ENCODE measurements around the gene ATXN10. TPM values are rescaled to one million over a fixed set of nuclear protein-coding genes. Genes with fewer than 3 reads are reported as not detected.

ATXN10 gene
- total and polyA plus RNA-seq, 2 of the 13 experiments (the other 11 are each of a cell fraction or from before 2014, with no cell fraction given), result 60.1 to 194 TPM

GRCh38 chr22:45846952-45847351 is 175.3 kb downstream of the ATXN10 start:
- H3K4me3 ChIP-seq (replicated peaks in 1 of 3; ENCODE audit: insufficient read depth in 1 of 3, low read depth in 2 of 3, low read length in 3 of 3), result no peak overlapping the region
- in situ Hi-C loops (cut with HindIII; ENCODE audit: extremely low pct_ligation_motif_present, low pct_unique_long_range_greater_than_20kb) (loop anchor here (10.0 kb wide), 1 partner anchor 202 kb away; no protein-coding TSS in a partner anchor), intact Hi-C loops (cut with micrococcal nuclease; ENCODE audit: unreplicated experiment) (no loop called here)
- no peak for DNase-seq (ENCODE audit: low spot score)
- no peak for FAIRE-seq
- no peak overlapping the region for H3K4me2 ChIP-seq (ENCODE audit: low read depth, low read length)
- no peak for ATAC-seq
- BruUV-seq (replicated peaks), result no TSS peak
- no peaks in the 10 kb centered on the region for H3K79me2 ChIP-seq (ENCODE audit: insufficient read depth, low read length)
- POLR2A ChIA-PET, result no interaction called here
- CTCF ChIA-PET (ENCODE audit: low intra/inter-chr PET ratio, low total read pairs), result no interaction called here
- H3K27ac ChIP-seq (ENCODE audit: extremely low read length, insufficient read depth, low read length), result no peak overlapping the region
- no peak for TF ChIP-seq NFIB (CRISPR knock-in tag; IDR thresholded peaks at IDR 0.05; ENCODE audit: borderline replicate concordance)
- 0 out of 2 replicates have a peak, but pooled peaks have one; percentile 39 for TF ChIP-seq MIER2 (CRISPR knock-in tag; IDR thresholded peaks at IDR 0.05)
- no peak for TF ChIP-seq MTF1 (CRISPR knock-in tag; IDR thresholded peaks at IDR 0.05)
- peak; percentile 27 to 91 for TF ChIP-seq REST (IDR thresholded peaks at IDR 0.05; ENCODE audit: borderline replicate concordance in 1 of 2, low read depth in 1 of 2, low read length in 2 of 2)
- no peak overlapping the region for H3K9ac ChIP-seq (ENCODE audit: insufficient read depth, low read depth, low read length)
- H2AFZ ChIP-seq (ENCODE audit: low read length), result no peak overlapping the region
- no peaks in the 10 kb centered on the region for H3K4me1 ChIP-seq (ENCODE audit: insufficient read depth, low read length)
- 94% methylated on average over 3 of the region's 3 CpGs for WGBS (ENCODE audit: low lambda C conversion rate)
- H3K36me3 ChIP-seq (replicated peaks in 1 of 2; ENCODE audit: control insufficient read depth in 1 of 2, insufficient read depth in 2 of 2, low read length in 2 of 2), result peaks cover 5 to 44% of the 10 kb centered on the region in 2 experiments
- no peaks in the 10 kb centered on the region for H3K27me3 ChIP-seq (ENCODE audit: control insufficient read depth in 1 of 2, insufficient read depth in 2 of 2, low read length in 2 of 2)
- H3K9me3 ChIP-seq (ENCODE audit: low read length), result peaks cover 3% of the 10 kb centered on the region; the same call in 1 of the 2 replicates
- H4K20me1 ChIP-seq (ENCODE audit: insufficient read depth, low read length), result no peaks in the 10 kb centered on the region

- H3K4me3 ChIP-seq (replicated peaks in 1 of 3; ENCODE audit: insufficient read depth in 1 of 3, low read depth in 2 of 3, low read length in 3 of 3), result no peak overlapping the region
- no peaks in the 10 kb centered on the region for H3K4me1 ChIP-seq (ENCODE audit: insufficient read depth, low read length)
- intact Hi-C loops (cut with micrococcal nuclease; ENCODE audit: unreplicated experiment), result no loop called here
- ChIA-PET CTCF (ENCODE audit: low intra/inter-chr PET ratio, low total read pairs) (no interaction called here), POLR2A (no interaction called here)
- WGBS (ENCODE audit: low lambda C conversion rate), result 100% methylated on average over 2 of the region's 2 CpGs
- no peaks in the 10 kb centered on the region for H3K27me3 ChIP-seq (ENCODE audit: control insufficient read depth in 1 of 2, insufficient read depth in 2 of 2, low read length in 2 of 2)
- peaks cover 12% of the 10 kb centered on the region; the same call in 1 of the 2 replicates for H3K9me3 ChIP-seq (ENCODE audit: low read length)
- no peak overlapping the region for H3K9ac ChIP-seq (ENCODE audit: insufficient read depth, low read depth, low read length)
- TF ChIP-seq ATF3 (CRISPR knock-in tag; IDR thresholded peaks at IDR 0.05) (no peak), ZNF746 (CRISPR knock-in tag; IDR thresholded peaks at IDR 0.05) (no peak), ZFYVE20 (CRISPR knock-in tag; IDR thresholded peaks at IDR 0.05; ENCODE audit: borderline replicate concordance, low read depth) (no peak), ZNF557 (CRISPR knock-in tag; IDR thresholded peaks at IDR 0.05) (no peak), ZFAT (CRISPR knock-in tag; conservative IDR thresholded peaks at IDR 0.05) (no peak), TBL1XR1 (IDR thresholded peaks at IDR 0.05; ENCODE audit: borderline replicate concordance, low read length, partially characterized antibody) (no peak), ZNF382 (CRISPR knock-in tag; IDR thresholded peaks at IDR 0.05; ENCODE audit: borderline replicate concordance) (no peak), ZMYM3 (CRISPR knock-in tag; IDR thresholded peaks at IDR 0.05) (no peak), THRA (CRISPR knock-in tag; IDR thresholded peaks at IDR 0.05; ENCODE audit: borderline replicate concordance) (no peak), ZNF616 (CRISPR knock-in tag; IDR thresholded peaks at IDR 0.05; ENCODE audit: low read depth) (no peak)
- no peak overlapping the region for H3K4me2 ChIP-seq (ENCODE audit: low read depth, low read length)
- FAIRE-seq, result no peak
- ATAC-seq, result no peak
- H4K20me1 ChIP-seq (ENCODE audit: insufficient read depth, low read length), result no peaks in the 10 kb centered on the region
- in situ Hi-C loops (cut with HindIII; ENCODE audit: extremely low pct_ligation_motif_present, low pct_unique_long_range_greater_than_20kb), result loop anchor here (10.0 kb wide), 1 partner anchor 204 kb away; no protein-coding TSS in a partner anchor
- no peak overlapping the region for H3K27ac ChIP-seq (ENCODE audit: extremely low read length, insufficient read depth, low read length)
- no peak for DNase-seq (ENCODE audit: low spot score)
- no peaks in the 10 kb centered on the region for H3K79me2 ChIP-seq (ENCODE audit: insufficient read depth, low read length)
- no peak overlapping the region for H2AFZ ChIP-seq (ENCODE audit: low read length)
- H3K36me3 ChIP-seq (replicated peaks in 1 of 2; ENCODE audit: control insufficient read depth in 1 of 2, insufficient read depth in 2 of 2, low read length in 2 of 2), result peaks cover 5 to 34% of the 10 kb centered on the region in 2 experiments
- no TSS peak for BruUV-seq (replicated peaks)
Measured at GRCh38 chr22:45848904-45849303, 177.3 kb downstream of the ATXN10 start.

Data from HepG2 (cell line).